GM12878 (cell line): ENCODE measurements around the gene CDHR2. TPM values are rescaled to one million over a fixed set of nuclear protein-coding genes. Genes with fewer than 3 reads are reported as not detected.
A peak's percentile ranks its signal among the peaks of the same experiment; 100 is the strongest.

Experiments used
- ATAC-seq: fragments of 200-7000 bp; cut with Tn5 transposase; 3 replicates; pipeline ENCODE4 v1.9.1; 2020; ENCODE audit warnings: mild to moderate bottlenecking, moderate library complexity
- BruUV-seq: library from RNA; stranded (reverse); fragments of 400-500 nt; replicated peaks from 2 replicates; lab custom pipeline; 2021; lab: Mats Ljungman, UMichigan
- CTCF ChIA-PET: fragments of 300-600 bp; sonication (Branson Sonifier 250); formaldehyde crosslinking; extraction: SDS; loops from one replicate; lab custom pipeline; 2021; ENCODE audit warnings: inconsistent platforms; lab: Yijun Ruan, JAX
- POLR2A ChIA-PET: fragments of 350-600 bp; formaldehyde crosslinking; extraction: SDS; loops from one replicate; lab custom pipeline; 2021; ENCODE audit warnings: inconsistent platforms; lab: Charles Lee
- RAD21 ChIA-PET: fragments of 300-600 bp; sonication (Branson Sonifier 250); formaldehyde crosslinking; loops from one replicate; lab custom pipeline; 2023; ENCODE audit warnings: antibody characterized with exemption; ENCODE audit not compliant: unreplicated experiment; lab: Charles Lee
- SMC1A ChIA-PET: fragments of 300-600 bp; sonication (Branson Sonifier 250); formaldehyde crosslinking; loops from one replicate; lab custom pipeline; 2023; ENCODE audit not compliant: unreplicated experiment, uncharacterized antibody; lab: Charles Lee
- DNase-seq: peaks from one replicate; pipeline ENCODE4 v3.0.0-alpha.2; 2011; ENCODE audit warnings: low read depth, low spot score
- FAIRE-seq: peaks from 3 replicates; lab custom pipeline; 2011; peaks lifted over from hg19 to GRCh38; lab: Jason Lieb, UNC
- H2AFZ ChIP-seq: 2 replicates; pipeline ENCODE4 v1.6.0; 2011; ENCODE audit warnings: low read depth, low read length, control low read depth; ENCODE audit not compliant: control insufficient read depth
- H3K27ac ChIP-seq: 2 replicates; pipeline ENCODE4 v1.5.1; 2011; ENCODE audit warnings: control low read depth; ENCODE audit not compliant: control insufficient read depth, insufficient read depth
- H3K27me3 ChIP-seq, 2 experiments: replicated peaks in 1 of 2; 2 replicates each; pipeline versions ENCODE4 v1.6.0 to v1.6.1; 2011; ENCODE audit warnings: low read length in 1 of 2; ENCODE audit not compliant: control insufficient read depth in 2 of 2, insufficient read depth in 2 of 2
- H3K36me3 ChIP-seq, 2 experiments: 2 replicates each; pipeline ENCODE4 v1.5.1; 2011; ENCODE audit warnings: low read length in 1 of 2; ENCODE audit not compliant: control insufficient read depth in 2 of 2, insufficient read depth in 2 of 2
- H3K4me1 ChIP-seq: 2 replicates; pipeline ENCODE4 v1.6.1; 2011; ENCODE audit warnings: mild to moderate bottlenecking, low read length, moderate library complexity, mixed read lengths; ENCODE audit not compliant: control insufficient read depth, insufficient read depth
- H3K4me2 ChIP-seq: 2 replicates; pipeline ENCODE4 v1.6.0; 2011; ENCODE audit warnings: control low read depth; ENCODE audit not compliant: control insufficient read depth, insufficient read depth
- H3K4me3 ChIP-seq: fragments of 200-600 bp; sonication (generic); 2 replicates; pipeline ENCODE4 v1.5.1; 2016
- H3K79me2 ChIP-seq: 2 replicates; pipeline ENCODE4 v1.6.0; 2011; ENCODE audit warnings: low read length; ENCODE audit not compliant: control insufficient read depth, insufficient read depth
- H3K9ac ChIP-seq: 2 replicates; pipeline ENCODE4 v1.8.0; 2011; ENCODE audit warnings: low read length, control low read depth, mixed read lengths; ENCODE audit not compliant: control insufficient read depth, insufficient read depth
- H3K9me3 ChIP-seq: replicated peaks from 3 replicates; pipeline ENCODE4 v1.5.1; 2011; ENCODE audit warnings: mild to moderate bottlenecking, low read length; ENCODE audit not compliant: control insufficient read depth, insufficient read depth
- H4K20me1 ChIP-seq: 2 replicates; pipeline ENCODE4 v1.6.0; 2011; ENCODE audit not compliant: control insufficient read depth, insufficient read depth
- CEBPZ ChIP-seq: fragments of 150-350 bp; IDR thresholded peaks from 2 replicates; pipeline ENCODE4 v1.6.1; 2016; ENCODE audit warnings: low read depth, low read length
- EGR1 ChIP-seq, 2 experiments: IDR thresholded peaks; 1 replicate in 1 of 2; 2 replicates in 1 of 2; pipeline ENCODE4 v1.6.1; 2011 to 2012; ENCODE audit warnings: low read depth in 2 of 2, low read length in 2 of 2, borderline replicate concordance in 1 of 2, mild to moderate bottlenecking in 1 of 2, moderate library complexity in 1 of 2
- IKZF2 ChIP-seq, 2 experiments: fragments of 450-650 bp; IDR thresholded peaks; 2 replicates each; pipeline ENCODE4 v1.6.1; 2017; ENCODE audit warnings: mild to moderate bottlenecking in 2 of 2, moderate library complexity in 2 of 2
- KDM1A ChIP-seq: fragments of 200-600 bp; sonication (generic); IDR thresholded peaks from 2 replicates; pipeline ENCODE4 v1.6.1; 2016; ENCODE audit warnings: borderline replicate concordance
- RAD51 ChIP-seq: fragments of 450-650 bp; IDR thresholded peaks from 2 replicates; pipeline ENCODE4 v1.6.1; 2016; ENCODE audit warnings: moderate library complexity, mild to moderate bottlenecking, inconsistent platforms
- SREBF2 ChIP-seq: IDR thresholded peaks from 2 replicates; pipeline ENCODE4 v1.6.1; 2012; ENCODE audit warnings: mild to moderate bottlenecking, low read length
- WGBS: methylation state at CpG from one replicate; pipeline ENCODE4 v1.1.6; 2016; ENCODE audit warnings: low lambda C conversion rate; ENCODE audit not compliant: insufficient replicate concordance, insufficient coverage; ENCODE audit errors: missing lambda C conversion rate; 5-methylcytosine and 5-hydroxymethylcytosine counted together
- in situ Hi-C: fragments of 300-500 bp; cut with MboI; formaldehyde crosslinking; loops from 9 replicates; pipeline ENCODE4 v1.14.3; 2018; ENCODE audit warnings: mixed read lengths
- intact Hi-C: fragments of 100-400 bp; cut with micrococcal nuclease; formaldehyde crosslinking; loops from one replicate; pipeline ENCODE4 v1.14.2; 2022; ENCODE audit not compliant: unreplicated experiment
- polyA plus RNA-seq, 11 experiments: library from polyadenylated mRNA; depleted of rRNA in 4 of 11; unstranded in 6 of 11; stranded (reverse) in 5 of 11; fragments of >200 nt; fragmentation: Nextera tagmentation in 4 of 11; fragmentation: Illumina TruSeq in 1 of 11; extraction: Ambion mirVana in 4 of 11; extraction: Trizol in 1 of 11; gene quantifications; 1 replicate in 1 of 11; 2 replicates in 10 of 11; pipeline versions ENCODE4 v1.2.1 to v1.2.3, GENCODE V29; 2011 to 2016; ENCODE audit warnings: inconsistent platforms in 2 of 11, missing spikeins in 2 of 11, low read depth in 1 of 11
- total RNA-seq, 4 experiments: library from RNA; depleted of rRNA in 3 of 4; stranded (reverse); fragments of >200 nt in 3 of 4; fragmentation: Illumina TruSeq in 1 of 4; extraction: Trizol in 1 of 4; gene quantifications; 2 replicates each; pipeline versions ENCODE4 v1.2.1 to v1.2.3, GENCODE V29; 2013 to 2021
- TF ChIP-seq, protein P1 (sequence below): IDR thresholded peaks from 2 replicates; pipeline ENCODE4 v1.6.1; 2011; ENCODE audit warnings: borderline replicate concordance, low read depth, mild to moderate bottlenecking, moderate library complexity, mixed read lengths, low read length; ENCODE audit not compliant: insufficient read depth; ENCODE audit errors: extremely low read length
- TF ChIP-seq, protein P2 (sequence below): fragments of 450-650 bp; IDR thresholded peaks from 2 replicates; pipeline ENCODE4 v1.6.1; 2016; ENCODE audit warnings: mild to moderate bottlenecking, moderate library complexity, borderline replicate concordance

The CDHR2 gene
- total and polyA plus RNA-seq, 10 of the 15 experiments (the other 5 are each of a cell fraction or from before 2014, with no cell fraction given) = 0.03 to 0.46 (median 0.06) TPM; not detected in 5

DNA sequence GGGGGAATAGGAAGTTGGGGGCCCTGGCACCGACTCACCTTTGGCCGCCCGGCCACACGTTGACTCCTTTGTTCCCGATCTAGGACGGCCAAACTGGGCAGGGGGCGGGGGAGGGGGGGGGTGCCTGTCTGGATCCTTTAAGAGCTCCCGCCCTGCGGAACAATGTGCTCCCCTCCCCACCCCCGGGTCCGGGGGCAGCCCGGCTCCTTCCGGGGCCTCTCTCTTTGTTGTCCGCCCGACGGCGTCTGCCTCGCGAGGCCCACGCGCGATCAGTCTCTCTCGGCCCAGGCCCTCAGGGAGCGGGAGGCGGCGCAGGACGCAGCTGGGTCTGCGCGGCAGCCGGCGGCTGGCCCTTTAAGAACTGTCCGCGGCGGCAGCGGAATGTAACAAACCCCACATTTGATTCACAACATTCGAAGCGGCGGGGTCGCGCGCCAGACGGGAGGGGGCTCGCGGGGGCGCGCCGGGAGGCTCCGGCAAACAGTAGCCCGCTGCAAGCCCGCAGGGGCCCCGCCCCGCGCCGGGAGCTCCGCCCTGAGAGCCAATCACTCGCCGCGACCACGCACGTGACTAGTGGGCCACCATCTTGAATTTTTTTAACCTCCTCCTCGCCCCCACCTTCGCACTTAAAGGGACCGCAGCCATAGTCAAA is 12.1 kb upstream of the CDHR2 start, which contains the start of gene RNF44:
Gene RNF44 (minus strand): TSS at position 501 of the 652 bp plus-strand sequence. CDS start 4,930 bp downstream, outside the sequence.
- peak within 1 kb of the TSS; percentile 99 for H3K4me3 ChIP-seq
- H3K27ac ChIP-seq = peak within 1 kb of the TSS; percentile 95
- ChIA-PET RAD21 (interaction anchor here (1.0 to 2.5 kb wide), 9 partner anchors 10 to 175 kb away, joined by 3 to 9 read pairs (median 6); partner anchors contain the start of genes CLTB, FAF2, KIAA1191 and TSPAN17), SMC1A (interaction anchor here (1.5 to 2.6 kb wide), 2 partner anchors 85 to 120 kb away, joined by 4 to 8 read pairs; no protein-coding TSS in a partner anchor), CTCF (interaction anchor here (1.2 to 2.6 kb wide), 7 partner anchors 33 to 807 kb away, joined by 3 to 22 read pairs (median 3); partner anchors contain the start of genes FAF2 and TSPAN17), POLR2A (interaction anchor here (1.0 to 3.7 kb wide), 4 partner anchors 89 to 175 kb away, joined by 3 to 16 read pairs (median 8); partner anchors contain the start of genes FAF2, HIGD2A, KIAA1191 and NOP16)
- peaks cover 38% of the 10 kb centered on the region for H3K4me1 ChIP-seq
- peaks cover 0 to 2% of the 10 kb centered on the region in 2 experiments; a peak in 2 of 4 replicates for H3K36me3 ChIP-seq
- BruUV-seq = no TSS peak
- no peaks in the 10 kb centered on the region for H3K27me3 ChIP-seq
- peak within 1 kb of the TSS; percentile 95 for H3K4me2 ChIP-seq
- FAIRE-seq (peak; percentile 80), ATAC-seq (peak; percentile 75), DNase-seq (peak; percentile 76)
- peak within 1 kb of the TSS; percentile 99 for H3K9ac ChIP-seq
- intact Hi-C loops = loop anchor here (2.0 to 10.0 kb wide), 4 partner anchors 90 to 1578 kb away; partner anchors contain the start of genes CLTB, FAF2, HIGD2A and N4BP3
- no peaks in the 10 kb centered on the region; the same call in 1 of the 2 replicates for H4K20me1 ChIP-seq
- under 1% methylated on average over 54 of the region's 63 CpGs for WGBS
- peak within 1 kb of the TSS; percentile 85 for H2AFZ ChIP-seq
- in situ Hi-C loops = no loop called here
- peaks cover 45% of the 10 kb centered on the region for H3K79me2 ChIP-seq
- H3K9me3 ChIP-seq = no peaks in the 10 kb centered on the region
- no peak for TF ChIP-seq SREBF2
- peak; percentile 89 for TF ChIP-seq RAD51
- TF ChIP-seq EGR1 (IDR thresholded peaks at IDR 0.05; ENCODE audit: borderline replicate concordance in 1 of 2, low read depth in 2 of 2, low read length in 2 of 2) = peak in 1 of 2 experiments; percentile 56; a peak in 1 of 3 replicates
- TF ChIP-seq, protein P1, sequence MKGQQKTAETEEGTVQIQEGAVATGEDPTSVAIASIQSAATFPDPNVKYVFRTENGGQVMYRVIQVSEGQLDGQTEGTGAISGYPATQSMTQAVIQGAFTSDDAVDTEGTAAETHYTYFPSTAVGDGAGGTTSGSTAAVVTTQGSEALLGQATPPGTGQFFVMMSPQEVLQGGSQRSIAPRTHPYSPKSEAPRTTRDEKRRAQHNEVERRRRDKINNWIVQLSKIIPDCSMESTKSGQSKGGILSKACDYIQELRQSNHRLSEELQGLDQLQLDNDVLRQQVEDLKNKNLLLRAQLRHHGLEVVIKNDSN = peak; percentile 85
- 0 out of 4 replicates have a peak, but pooled peaks of 1 of the 2 experiments have one; percentile 6 for TF ChIP-seq IKZF2 (IDR thresholded peaks at IDR 0.05)
- TF ChIP-seq, protein P2, sequence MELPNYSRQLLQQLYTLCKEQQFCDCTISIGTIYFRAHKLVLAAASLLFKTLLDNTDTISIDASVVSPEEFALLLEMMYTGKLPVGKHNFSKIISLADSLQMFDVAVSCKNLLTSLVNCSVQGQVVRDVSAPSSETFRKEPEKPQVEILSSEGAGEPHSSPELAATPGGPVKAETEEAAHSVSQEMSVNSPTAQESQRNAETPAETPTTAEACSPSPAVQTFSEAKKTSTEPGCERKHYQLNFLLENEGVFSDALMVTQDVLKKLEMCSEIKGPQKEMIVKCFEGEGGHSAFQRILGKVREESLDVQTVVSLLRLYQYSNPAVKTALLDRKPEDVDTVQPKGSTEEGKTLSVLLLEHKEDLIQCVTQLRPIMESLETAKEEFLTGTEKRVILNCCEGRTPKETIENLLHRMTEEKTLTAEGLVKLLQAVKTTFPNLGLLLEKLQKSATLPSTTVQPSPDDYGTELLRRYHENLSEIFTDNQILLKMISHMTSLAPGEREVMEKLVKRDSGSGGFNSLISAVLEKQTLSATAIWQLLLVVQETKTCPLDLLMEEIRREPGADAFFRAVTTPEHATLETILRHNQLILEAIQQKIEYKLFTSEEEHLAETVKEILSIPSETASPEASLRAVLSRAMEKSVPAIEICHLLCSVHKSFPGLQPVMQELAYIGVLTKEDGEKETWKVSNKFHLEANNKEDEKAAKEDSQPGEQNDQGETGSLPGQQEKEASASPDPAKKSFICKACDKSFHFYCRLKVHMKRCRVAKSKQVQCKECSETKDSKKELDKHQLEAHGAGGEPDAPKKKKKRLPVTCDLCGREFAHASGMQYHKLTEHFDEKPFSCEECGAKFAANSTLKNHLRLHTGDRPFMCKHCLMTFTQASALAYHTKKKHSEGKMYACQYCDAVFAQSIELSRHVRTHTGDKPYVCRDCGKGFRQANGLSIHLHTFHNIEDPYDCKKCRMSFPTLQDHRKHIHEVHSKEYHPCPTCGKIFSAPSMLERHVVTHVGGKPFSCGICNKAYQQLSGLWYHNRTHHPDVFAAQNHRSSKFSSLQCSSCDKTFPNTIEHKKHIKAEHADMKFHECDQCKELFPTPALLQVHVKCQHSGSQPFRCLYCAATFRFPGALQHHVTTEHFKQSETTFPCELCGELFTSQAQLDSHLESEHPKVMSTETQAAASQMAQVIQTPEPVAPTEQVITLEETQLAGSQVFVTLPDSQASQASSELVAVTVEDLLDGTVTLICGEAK = peak; percentile 57; the same call in 1 of the 2 replicates
- no peak for TF ChIP-seq CEBPZ
- TF ChIP-seq KDM1A = no peak
